Smooth muscle cell (in vitro differentiated cells): ENCODE measurements around the gene AGBL4. TPM values are rescaled to one million over a fixed set of nuclear protein-coding genes. Genes with fewer than 3 reads are reported as not detected.

Source experiments
- DNase-seq: peaks from one replicate; lab custom pipeline; 2025; ENCODE audit not compliant: unreplicated experiment; lab: John Stamatoyannopoulos, UW
- H2AFZ ChIP-seq: fragments of 200-600 bp; sonication (generic); 2 replicates; pipeline ENCODE4 v1.6.0; 2016; ENCODE audit warnings: antibody characterized with exemption, low read depth, mild to moderate bottlenecking
- H3F3A ChIP-seq: fragments of 200-600 bp; sonication (generic); 2 replicates; pipeline ENCODE4 v1.6.0; 2017; ENCODE audit warnings: antibody characterized with exemption, low read depth
- H3K27ac ChIP-seq: fragments of 200-600 bp; sonication (generic); 2 replicates; pipeline ENCODE4 v1.5.1; 2016; ENCODE audit warnings: low read depth, mild to moderate bottlenecking
- H3K27me3 ChIP-seq: fragments of 200-600 bp; sonication (generic); 2 replicates; pipeline ENCODE4 v1.6.1; 2016; ENCODE audit warnings: low read depth, mild to moderate bottlenecking
- H3K36me3 ChIP-seq: fragments of 200-600 bp; sonication (generic); 2 replicates; pipeline ENCODE4 v1.5.1; 2016; ENCODE audit warnings: low read depth
- H3K4me1 ChIP-seq: fragments of 200-600 bp; sonication (generic); 2 replicates; pipeline ENCODE4 v1.5.1; 2016; ENCODE audit warnings: low read depth
- H3K4me2 ChIP-seq: fragments of 200-600 bp; sonication (generic); 2 replicates; pipeline ENCODE4 v1.6.0; 2016; ENCODE audit warnings: mild to moderate bottlenecking
- H3K4me3 ChIP-seq: fragments of 200-600 bp; sonication (generic); 2 replicates; pipeline ENCODE4 v1.5.1; 2016; ENCODE audit warnings: mild to moderate bottlenecking
- H3K79me2 ChIP-seq: fragments of 200-600 bp; sonication (generic); 2 replicates; pipeline ENCODE4 v1.6.0; 2016; ENCODE audit warnings: low read depth, mild to moderate bottlenecking
- H3K9ac ChIP-seq: fragments of 200-600 bp; sonication (generic); 2 replicates; pipeline ENCODE4 v1.6.0; 2016; ENCODE audit warnings: low read depth
- H3K9me3 ChIP-seq: fragments of 200-600 bp; sonication (generic); replicated peaks from 2 replicates; pipeline ENCODE4 v1.5.1; 2016; ENCODE audit warnings: low read depth
- H4K20me1 ChIP-seq: fragments of 200-600 bp; sonication (generic); 2 replicates; pipeline ENCODE4 v1.6.0; 2016; ENCODE audit warnings: low read depth
- CTCF ChIP-seq: fragments of 200-600 bp; sonication (generic); IDR thresholded peaks from 2 replicates; pipeline ENCODE4 v1.5.1; 2017; ENCODE audit warnings: borderline replicate concordance, mild to moderate bottlenecking, antibody characterized with exemption; ENCODE audit not compliant: insufficient read depth, poor library complexity, severe bottlenecking
- WGBS: methylation state at CpG from one replicate; pipeline ENCODE4 v1.1.7; 2016; ENCODE audit warnings: low lambda C conversion rate; 5-methylcytosine and 5-hydroxymethylcytosine counted together
- polyA plus RNA-seq: library from polyadenylated mRNA; unstranded; fragments of >200 nt; fragmentation: Nextera tagmentation; extraction: Ambion mirVana; gene quantifications from 2 replicates; pipeline ENCODE4 v1.2.1, GENCODE V29; 2016
- total RNA-seq: library from RNA; depleted of rRNA; stranded (reverse); fragments of >200 nt; gene quantifications from 2 replicates; pipeline ENCODE4 v1.2.3, GENCODE V29; 2014

The AGBL4 gene
- total and polyA plus RNA-seq, 2 experiments from 2014 or later, result 0.29 TPM; not detected in 1

- peak overlapping the region; percentile 41 for H3K4me2 ChIP-seq
- no peak overlapping the region for H3K9ac ChIP-seq
- no peaks in the 10 kb centered on the region for H4K20me1 ChIP-seq
- H3K4me1 ChIP-seq, result no peaks in the 10 kb centered on the region
- no peak overlapping the region for H3K4me3 ChIP-seq
- H3K36me3 ChIP-seq, result no peaks in the 10 kb centered on the region
- no peak overlapping the region for H2AFZ ChIP-seq
- H3F3A ChIP-seq, result no peaks in the 10 kb centered on the region
- WGBS, result 19% methylated on average over 15 of the region's 15 CpGs
- no peaks in the 10 kb centered on the region for H3K9me3 ChIP-seq
- peak; percentile 95 for TF ChIP-seq CTCF
- peaks cover 11% of the 10 kb centered on the region for H3K27me3 ChIP-seq
- no peaks in the 10 kb centered on the region for H3K79me2 ChIP-seq
- peak; percentile 39 for DNase-seq
- no peak overlapping the region for H3K27ac ChIP-seq
These were observed 1525.5 kb downstream of the AGBL4 start for GRCh38 chr1:48498096-48498791.

- Histone ChIP-seq H3K9ac (no peak overlapping the region), H3K4me2 (no peak overlapping the region), H4K20me1 (no peaks in the 10 kb centered on the region), H3K27ac (no peak overlapping the region), H3K27me3 (peaks cover 12% of the 10 kb centered on the region), H3K4me3 (no peak overlapping the region), H3K9me3 (no peaks in the 10 kb centered on the region), H3K79me2 (no peaks in the 10 kb centered on the region), H3K4me1 (no peaks in the 10 kb centered on the region), H3K36me3 (no peaks in the 10 kb centered on the region), H3F3A (no peaks in the 10 kb centered on the region), H2AFZ (no peak overlapping the region)
- WGBS, result 88% methylated on average over 3 of the region's 3 CpGs
- no peak for DNase-seq
- no peak for TF ChIP-seq CTCF
These were observed 1527.8 kb downstream of the AGBL4 start for GRCh38 chr1:48495911-48496310.

- WGBS, result 96% methylated on average over 1 of the region's 1 CpG
- no peaks in the 10 kb centered on the region for H3K79me2 ChIP-seq
- H3K27ac ChIP-seq, result no peak overlapping the region
- no peaks in the 10 kb centered on the region for H3K9me3 ChIP-seq
- no peak for DNase-seq
- H3K4me3 ChIP-seq, result no peak overlapping the region
- H2AFZ ChIP-seq, result no peak overlapping the region
- no peaks in the 10 kb centered on the region for H3K36me3 ChIP-seq
- H3K9ac ChIP-seq, result no peak overlapping the region
- H4K20me1 ChIP-seq, result no peaks in the 10 kb centered on the region
- no peaks in the 10 kb centered on the region for H3F3A ChIP-seq
- H3K4me1 ChIP-seq, result no peaks in the 10 kb centered on the region
- peaks cover 16% of the 10 kb centered on the region for H3K27me3 ChIP-seq
- no peak overlapping the region for H3K4me2 ChIP-seq
- TF ChIP-seq CTCF, result no peak
These were observed 1528.6 kb downstream of the AGBL4 start for GRCh38 chr1:48495166-48495565.
